GM12864 (cell line): ENCODE measurements around the gene LMCD1.

Experiments used
- DNase-seq: peaks from one replicate; pipeline ENCODE4 v3.0.0-alpha.2; 2011; ENCODE audit warnings: low read depth
- H3K4me3 ChIP-seq: 2 replicates; pipeline ENCODE4 v1.5.1; 2011; ENCODE audit warnings: mild to moderate bottlenecking, low read depth, low read length, control low read depth
- TF ChIP-seq, protein P1 (sequence below): IDR thresholded peaks from 2 replicates; pipeline ENCODE4 v1.5.1; 2011; ENCODE audit warnings: low read depth, mild to moderate bottlenecking, moderate library complexity, low read length, control low read depth, inconsistent platforms; ENCODE audit errors: missing control alignments

The LMCD1 gene

DNA sequence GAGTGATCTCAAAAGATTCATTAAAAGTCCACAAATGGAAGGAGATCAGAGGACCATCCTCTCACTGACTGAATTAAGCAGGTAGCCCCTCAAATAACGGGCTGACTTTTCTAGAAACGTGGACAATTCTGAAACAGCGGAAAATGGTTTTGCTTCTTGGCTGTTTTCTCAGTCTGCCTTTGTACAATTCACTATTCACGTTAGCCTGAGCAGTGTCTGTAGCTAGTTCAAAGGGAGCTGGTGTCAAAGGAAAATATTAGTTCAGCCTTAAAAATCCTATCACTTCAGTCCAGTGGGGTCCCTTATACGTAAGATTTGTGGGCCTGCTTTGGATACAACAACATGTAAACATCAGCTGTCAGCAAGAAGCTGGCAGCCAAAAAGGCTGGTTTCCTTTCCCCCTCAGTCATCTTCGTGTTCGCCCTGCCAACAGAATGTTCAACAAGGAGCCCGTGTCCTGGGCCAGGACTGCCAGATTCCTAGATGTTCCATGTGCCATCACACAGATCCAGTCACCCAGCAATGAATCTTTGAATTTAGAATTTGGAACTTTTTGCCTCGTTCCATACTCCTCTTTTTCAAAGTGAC lies 19.3 kb downstream of the LMCD1 start:
- TF ChIP-seq, protein P1, sequence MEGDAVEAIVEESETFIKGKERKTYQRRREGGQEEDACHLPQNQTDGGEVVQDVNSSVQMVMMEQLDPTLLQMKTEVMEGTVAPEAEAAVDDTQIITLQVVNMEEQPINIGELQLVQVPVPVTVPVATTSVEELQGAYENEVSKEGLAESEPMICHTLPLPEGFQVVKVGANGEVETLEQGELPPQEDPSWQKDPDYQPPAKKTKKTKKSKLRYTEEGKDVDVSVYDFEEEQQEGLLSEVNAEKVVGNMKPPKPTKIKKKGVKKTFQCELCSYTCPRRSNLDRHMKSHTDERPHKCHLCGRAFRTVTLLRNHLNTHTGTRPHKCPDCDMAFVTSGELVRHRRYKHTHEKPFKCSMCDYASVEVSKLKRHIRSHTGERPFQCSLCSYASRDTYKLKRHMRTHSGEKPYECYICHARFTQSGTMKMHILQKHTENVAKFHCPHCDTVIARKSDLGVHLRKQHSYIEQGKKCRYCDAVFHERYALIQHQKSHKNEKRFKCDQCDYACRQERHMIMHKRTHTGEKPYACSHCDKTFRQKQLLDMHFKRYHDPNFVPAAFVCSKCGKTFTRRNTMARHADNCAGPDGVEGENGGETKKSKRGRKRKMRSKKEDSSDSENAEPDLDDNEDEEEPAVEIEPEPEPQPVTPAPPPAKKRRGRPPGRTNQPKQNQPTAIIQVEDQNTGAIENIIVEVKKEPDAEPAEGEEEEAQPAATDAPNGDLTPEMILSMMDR: no peak
- no peak for DNase-seq
- H3K4me3 ChIP-seq: no peak overlapping the region

DNA sequence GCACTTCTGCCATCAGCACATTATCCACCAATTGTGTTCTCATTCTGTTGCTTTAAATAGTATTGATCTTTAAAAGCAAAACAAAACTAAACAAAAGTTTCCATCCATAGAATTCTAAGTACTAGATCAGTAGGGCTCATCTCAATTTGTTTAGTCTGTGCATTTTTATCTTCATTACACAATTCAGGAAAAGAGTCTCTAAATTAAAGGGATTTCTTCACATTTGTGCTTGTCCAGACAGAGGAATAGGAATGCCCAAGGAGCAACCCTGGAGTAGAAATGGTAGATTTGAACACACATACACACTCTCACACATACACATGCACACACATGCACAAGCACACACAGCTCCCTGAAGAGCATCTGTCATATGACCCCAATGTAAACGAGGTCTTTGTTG lies 21.4 kb downstream of the LMCD1 start:
- DNase-seq: no peak
- no peak overlapping the region for H3K4me3 ChIP-seq
- TF ChIP-seq, protein P1: no peak

DNA sequence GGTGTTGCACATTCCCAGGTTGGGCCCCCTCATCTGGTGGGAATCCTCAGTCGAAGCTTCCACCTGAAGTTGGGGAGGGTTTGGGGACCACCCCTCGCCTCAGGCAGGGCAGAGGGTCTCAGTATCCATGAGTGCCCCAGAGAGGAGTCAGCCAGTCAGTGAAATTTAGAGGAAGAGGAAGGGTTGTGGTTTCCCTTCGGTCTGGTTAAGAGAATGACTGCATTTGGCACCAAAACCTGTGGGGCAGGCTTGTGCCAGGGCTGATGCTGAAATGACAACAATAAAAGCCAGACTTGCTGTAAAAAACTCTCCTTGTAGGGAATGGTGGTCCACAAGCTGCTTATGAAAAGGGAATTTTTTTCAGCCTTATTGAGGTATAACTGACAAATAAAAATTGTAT lies 22.6 kb downstream of the LMCD1 start:
- no peak for DNase-seq
- TF ChIP-seq, protein P1: no peak
- H3K4me3 ChIP-seq: no peak overlapping the region

DNA sequence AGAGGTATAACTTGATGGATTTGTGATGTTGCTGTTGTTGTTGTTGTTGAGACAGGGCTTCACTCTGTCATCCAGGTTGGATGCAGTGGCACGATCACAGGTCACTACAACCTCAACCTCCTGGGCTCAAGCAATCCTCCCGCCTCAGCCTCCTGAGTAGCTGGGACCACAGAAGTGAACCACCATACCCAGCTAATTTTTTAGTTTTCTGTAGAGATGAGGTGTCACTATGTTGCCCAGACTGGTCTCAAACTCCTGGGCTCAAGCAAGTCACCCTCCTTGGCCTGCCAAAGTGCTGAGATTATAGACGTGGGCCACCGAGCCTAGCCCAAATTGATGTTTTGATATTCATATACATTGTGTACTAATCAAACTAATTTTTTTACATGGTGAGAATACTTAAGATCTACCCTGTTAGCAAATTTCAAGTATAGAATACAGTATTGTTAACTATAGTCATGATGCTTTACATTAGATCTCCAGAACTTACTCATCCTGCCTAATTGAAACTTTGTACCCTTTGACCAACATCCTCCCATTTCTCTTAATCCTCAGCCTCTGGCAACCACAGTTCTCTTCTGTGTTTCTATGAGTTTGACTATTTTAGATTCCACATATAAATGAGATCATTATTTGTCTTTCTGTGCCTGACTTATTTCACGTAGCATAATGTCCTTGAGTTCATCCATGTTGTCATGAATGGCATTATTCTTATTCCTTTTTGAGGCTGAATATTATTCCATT lies 23.2 kb downstream of the LMCD1 start:
- H3K4me3 ChIP-seq: no peak overlapping the region
- TF ChIP-seq, protein P1: no peak
- DNase-seq: no peak

DNA sequence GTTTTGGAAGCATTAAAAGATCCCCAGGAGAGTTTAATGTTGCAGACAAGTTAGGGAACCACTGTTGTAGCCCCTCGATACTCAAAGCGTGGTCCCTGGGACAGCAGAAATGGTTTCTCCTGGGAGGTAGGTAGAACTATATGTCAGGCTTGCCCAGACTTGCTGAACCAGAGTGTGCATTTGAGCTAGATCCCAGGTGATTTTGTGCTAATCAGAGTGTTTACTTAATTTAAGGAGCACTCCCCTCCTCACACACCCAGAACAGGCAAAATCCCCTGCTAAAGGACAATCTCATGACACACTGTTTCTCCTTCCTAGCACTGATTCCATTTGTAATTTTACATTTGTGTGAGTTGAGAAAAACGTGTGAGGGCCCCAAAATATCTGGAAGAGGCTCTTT lies 24.3 kb downstream of the LMCD1 start:
- no peak overlapping the region for H3K4me3 ChIP-seq
- DNase-seq: no peak
- TF ChIP-seq, protein P1: no peak

DNA sequence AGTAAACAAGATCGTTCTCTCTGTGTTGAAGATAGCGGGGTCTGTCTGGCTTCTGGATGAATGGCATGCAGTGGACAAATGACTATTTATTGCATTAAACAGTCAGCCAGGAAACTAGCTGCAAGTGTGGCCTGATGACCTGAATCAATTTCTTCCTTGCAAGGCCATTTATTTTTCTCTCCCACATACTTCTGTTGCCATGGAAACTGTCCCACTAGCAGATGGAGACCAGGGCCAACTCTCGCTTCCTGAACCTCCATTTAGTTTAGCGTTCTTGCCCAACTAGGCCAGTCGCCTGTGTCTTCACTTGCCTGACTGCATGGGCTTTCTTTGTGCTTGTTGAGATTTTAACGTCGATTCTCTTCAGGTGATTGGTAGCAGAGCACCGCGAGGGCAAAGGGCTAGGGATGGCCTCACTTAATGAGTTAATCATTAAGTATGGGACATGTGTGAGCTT lies 27.6 kb downstream of the LMCD1 start:
- TF ChIP-seq, protein P1: no peak
- no peak overlapping the region for H3K4me3 ChIP-seq
- DNase-seq: no peak
